ENCODE results near the gene PLS1.
"Not testable (repeated sequence)": the region's sequence is repeated elsewhere in the genome, so short reads cannot be mapped to it uniquely, and the experiment has no call there.

The PLS1 gene

GRCh38 chr3:142709207-142709606 is 113.0 kb downstream of the PLS1 start:
- DNase-seq (ENCODE audit: low spot score): no peak
- H3K9me3 ChIP-seq (ENCODE audit: severe bottlenecking): no peaks in the 10 kb centered on the region
- no peaks in the 10 kb centered on the region for H3K27me3 ChIP-seq (ENCODE audit: insufficient read depth, poor library complexity, severe bottlenecking)
- TF ChIP-seq, protein P1, sequence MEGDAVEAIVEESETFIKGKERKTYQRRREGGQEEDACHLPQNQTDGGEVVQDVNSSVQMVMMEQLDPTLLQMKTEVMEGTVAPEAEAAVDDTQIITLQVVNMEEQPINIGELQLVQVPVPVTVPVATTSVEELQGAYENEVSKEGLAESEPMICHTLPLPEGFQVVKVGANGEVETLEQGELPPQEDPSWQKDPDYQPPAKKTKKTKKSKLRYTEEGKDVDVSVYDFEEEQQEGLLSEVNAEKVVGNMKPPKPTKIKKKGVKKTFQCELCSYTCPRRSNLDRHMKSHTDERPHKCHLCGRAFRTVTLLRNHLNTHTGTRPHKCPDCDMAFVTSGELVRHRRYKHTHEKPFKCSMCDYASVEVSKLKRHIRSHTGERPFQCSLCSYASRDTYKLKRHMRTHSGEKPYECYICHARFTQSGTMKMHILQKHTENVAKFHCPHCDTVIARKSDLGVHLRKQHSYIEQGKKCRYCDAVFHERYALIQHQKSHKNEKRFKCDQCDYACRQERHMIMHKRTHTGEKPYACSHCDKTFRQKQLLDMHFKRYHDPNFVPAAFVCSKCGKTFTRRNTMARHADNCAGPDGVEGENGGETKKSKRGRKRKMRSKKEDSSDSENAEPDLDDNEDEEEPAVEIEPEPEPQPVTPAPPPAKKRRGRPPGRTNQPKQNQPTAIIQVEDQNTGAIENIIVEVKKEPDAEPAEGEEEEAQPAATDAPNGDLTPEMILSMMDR (IDR thresholded peaks at IDR 0.05; ENCODE audit: poor library complexity, severe bottlenecking): no peak
- no peaks in the 10 kb centered on the region for H3K4me1 ChIP-seq (ENCODE audit: insufficient read depth, poor library complexity, severe bottlenecking)
- no peaks in the 10 kb centered on the region for H3K36me3 ChIP-seq (ENCODE audit: low read depth)
- no peak for ATAC-seq (ENCODE audit: low read depth)
- H3K27ac ChIP-seq (ENCODE audit: poor library complexity, severe bottlenecking): no peak overlapping the region
- H3K4me3 ChIP-seq (ENCODE audit: severe bottlenecking): no peak overlapping the region

DNA sequence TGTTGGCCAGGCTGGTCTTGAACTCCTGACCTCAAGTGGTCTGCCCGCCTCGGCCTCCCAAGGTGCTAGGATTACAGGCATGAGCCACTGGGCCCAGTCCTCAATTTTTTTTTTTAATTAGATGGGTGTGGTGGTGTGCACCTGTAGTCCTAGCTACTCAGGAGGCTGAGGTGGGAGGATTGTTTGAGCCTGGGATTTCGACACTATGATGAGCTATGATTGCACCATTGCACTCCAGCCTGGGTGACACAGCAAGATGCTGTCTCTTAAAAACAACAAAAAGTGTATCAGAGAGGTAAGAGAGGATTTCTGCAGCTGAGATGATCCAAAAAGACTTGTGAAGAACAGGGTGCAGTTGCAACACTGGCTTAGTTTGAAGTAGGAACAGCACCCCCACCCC is 118.7 kb downstream of the PLS1 start:
- not testable (repeated sequence) for H3K36me3 ChIP-seq (ENCODE audit: low read depth); H3K27ac ChIP-seq (ENCODE audit: poor library complexity, severe bottlenecking); H3K27me3 ChIP-seq (ENCODE audit: insufficient read depth, poor library complexity, severe bottlenecking); H3K4me3 ChIP-seq (ENCODE audit: severe bottlenecking); ATAC-seq (ENCODE audit: low read depth); H3K9me3 ChIP-seq (ENCODE audit: severe bottlenecking); H3K4me1 ChIP-seq (ENCODE audit: insufficient read depth, poor library complexity, severe bottlenecking); DNase-seq (ENCODE audit: low spot score)

- Histone ChIP-seq H3K27ac (ENCODE audit: poor library complexity, severe bottlenecking) (no peak overlapping the region), H3K9me3 (ENCODE audit: severe bottlenecking) (no peaks in the 10 kb centered on the region), H3K36me3 (ENCODE audit: low read depth) (no peaks in the 10 kb centered on the region), H3K27me3 (ENCODE audit: insufficient read depth, poor library complexity, severe bottlenecking) (no peaks in the 10 kb centered on the region), H3K4me1 (ENCODE audit: insufficient read depth, poor library complexity, severe bottlenecking) (no peaks in the 10 kb centered on the region), H3K4me3 (ENCODE audit: severe bottlenecking) (no peak overlapping the region)
- DNase-seq (ENCODE audit: low spot score) (no peak), ATAC-seq (ENCODE audit: low read depth) (no peak)
- TF ChIP-seq, protein P1 (IDR thresholded peaks at IDR 0.05; ENCODE audit: poor library complexity, severe bottlenecking): no peak
Observed at GRCh38 chr3:142716102-142716501, 119.9 kb downstream of the PLS1 start.

DNA sequence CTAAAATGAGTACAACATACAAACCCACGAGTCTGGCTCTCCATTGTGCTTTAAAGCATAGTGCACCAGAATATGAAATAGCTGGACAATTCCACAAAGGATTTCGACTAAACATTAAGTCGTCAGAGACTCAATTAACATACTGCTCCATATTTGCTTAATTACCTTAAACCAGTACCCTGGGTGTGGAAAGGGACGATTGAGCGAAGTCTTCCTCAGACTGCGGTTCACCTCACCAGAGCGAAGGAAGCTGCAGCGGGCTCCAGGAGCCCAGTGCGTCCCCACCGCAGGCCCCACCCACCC is 127.4 kb downstream of the PLS1 start:
- ATAC-seq (ENCODE audit: low read depth) (no peak; the same call in 2 of the 3 replicates), DNase-seq (ENCODE audit: low spot score) (no peak)
- H3K9me3 ChIP-seq (ENCODE audit: severe bottlenecking): peaks cover 2% of the 10 kb centered on the region
- H3K27ac ChIP-seq (ENCODE audit: poor library complexity, severe bottlenecking): peak overlapping the region; percentile 37
- TF ChIP-seq, protein P1 (IDR thresholded peaks at IDR 0.05; ENCODE audit: poor library complexity, severe bottlenecking): no peak
- peaks cover 13% of the 10 kb centered on the region for H3K4me1 ChIP-seq (ENCODE audit: insufficient read depth, poor library complexity, severe bottlenecking)
- H3K4me3 ChIP-seq (ENCODE audit: severe bottlenecking): peak overlapping the region; percentile 100
- no peaks in the 10 kb centered on the region for H3K27me3 ChIP-seq (ENCODE audit: insufficient read depth, poor library complexity, severe bottlenecking)
- H3K36me3 ChIP-seq (ENCODE audit: low read depth): no peaks in the 10 kb centered on the region

- DNase-seq (ENCODE audit: low spot score): peak; percentile 67
- Histone ChIP-seq H3K27ac (ENCODE audit: poor library complexity, severe bottlenecking) (peak within 1 kb of the TSS; percentile 37), H3K9me3 (ENCODE audit: severe bottlenecking) (peaks cover 2% of the 10 kb centered on the region), H3K27me3 (ENCODE audit: insufficient read depth, poor library complexity, severe bottlenecking) (no peaks in the 10 kb centered on the region), H3K4me3 (ENCODE audit: severe bottlenecking) (peak within 1 kb of the TSS; percentile 100), H3K4me1 (ENCODE audit: insufficient read depth, poor library complexity, severe bottlenecking) (peaks cover 13% of the 10 kb centered on the region), H3K36me3 (ENCODE audit: low read depth) (no peaks in the 10 kb centered on the region)
- ATAC-seq (ENCODE audit: low read depth): peak; percentile 81
- TF ChIP-seq, protein P1 (IDR thresholded peaks at IDR 0.05; ENCODE audit: poor library complexity, severe bottlenecking): no peak
Observed at GRCh38 chr3:142723968-142724681, 127.9 kb downstream of the PLS1 start, which contains the start of gene TRPC1. Gene TRPC1 (plus strand): TSS chr3:142724034. CDS start chr3:142724560, 526 bp downstream.

All from RWPE2 (cell line).